Activated naive CD4-positive, alpha-beta T cell treated with anti-CD3 and anti-CD28 coated beads, Interleukin-2, amount 50 U/mL, for 72 hours (primary cell): ENCODE measurements around the gene CCDC85C. TPM values are rescaled to one million over a fixed set of nuclear protein-coding genes. Genes with fewer than 3 reads are reported as not detected.

Experiments used
- ATAC-seq, 2 donors: fragments of 150-1000 bp; cut with Tn5 transposase; 2 replicates each; pipeline ENCODE4 v1.10.0; 2021; ENCODE audit warnings: mild to moderate bottlenecking in 2 of 2, moderate library complexity in 2 of 2
- DNase-seq, 2 donors: peaks; one replicate each; pipeline ENCODE4 v3.0.0; 2021 to 2022; ENCODE audit warnings: low spot score in 2 of 2
- H3K27ac Mint-ChIP-seq, 2 donors: one replicate each; pipeline ENCODE4 v1.8.0; 2022; ENCODE audit warnings: mild to moderate bottlenecking in 2 of 2, mixed read lengths in 2 of 2
- H3K36me3 Mint-ChIP-seq, 2 donors: one replicate each; pipeline ENCODE4 v1.8.0; 2022; ENCODE audit warnings: mixed read lengths in 2 of 2
- H3K9me3 Mint-ChIP-seq, 2 donors: one replicate each; pipeline ENCODE4 v1.8.0; 2022; ENCODE audit warnings: mixed read lengths in 2 of 2
- total RNA-seq, 2 donors: library from RNA; stranded (reverse); gene quantifications; one replicate each; pipeline ENCODE4 v1.2.3, GENCODE V29; 2022

Gene CCDC85C
- total RNA-seq, 2 donors from 2014 or later: 5.1 to 8.4 TPM

DNA sequence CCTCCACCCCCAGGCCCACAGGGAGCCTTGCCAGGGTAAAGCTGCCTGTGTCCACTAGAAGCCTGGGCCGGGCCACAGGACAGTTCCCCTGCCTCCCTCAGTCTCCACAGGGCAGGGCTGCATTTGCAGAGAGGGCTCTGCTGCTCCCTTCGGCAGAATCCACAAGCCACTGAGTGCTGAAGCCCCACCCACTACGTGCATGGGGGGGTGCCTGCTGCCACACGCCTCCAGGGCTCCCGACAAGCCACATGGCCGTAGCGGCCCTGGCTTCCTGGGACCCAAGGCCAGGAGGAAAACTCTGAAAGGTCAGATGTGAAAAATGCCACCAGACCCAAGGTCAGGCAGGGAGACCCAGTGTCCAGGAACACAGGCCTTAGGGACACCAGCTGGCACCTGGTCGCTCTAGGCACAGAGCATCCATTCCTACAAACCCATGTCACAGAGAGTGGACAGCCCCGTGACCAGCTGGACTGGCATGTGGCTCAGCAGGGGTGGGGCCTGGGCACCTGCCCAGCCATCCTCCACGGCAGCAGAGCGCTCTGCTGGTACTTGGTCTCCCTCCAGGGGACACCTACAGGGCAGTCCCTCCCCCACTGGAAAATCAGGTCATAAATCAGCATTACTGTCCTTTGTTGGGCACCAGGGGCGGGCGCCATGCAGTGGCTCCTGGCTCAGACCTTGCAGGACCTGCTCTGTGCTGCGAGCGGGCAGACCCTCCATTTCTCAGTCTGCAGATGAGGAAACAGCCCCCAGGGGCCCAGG is 42.9 kb downstream of the CCDC85C start:
- Mint-ChIP-seq H3K9me3 (no peaks in the 10 kb centered on the region), H3K36me3 (no peaks in the 10 kb centered on the region), H3K27ac (no peak overlapping the region)
- no peak for DNase-seq
- no peak for ATAC-seq

DNA sequence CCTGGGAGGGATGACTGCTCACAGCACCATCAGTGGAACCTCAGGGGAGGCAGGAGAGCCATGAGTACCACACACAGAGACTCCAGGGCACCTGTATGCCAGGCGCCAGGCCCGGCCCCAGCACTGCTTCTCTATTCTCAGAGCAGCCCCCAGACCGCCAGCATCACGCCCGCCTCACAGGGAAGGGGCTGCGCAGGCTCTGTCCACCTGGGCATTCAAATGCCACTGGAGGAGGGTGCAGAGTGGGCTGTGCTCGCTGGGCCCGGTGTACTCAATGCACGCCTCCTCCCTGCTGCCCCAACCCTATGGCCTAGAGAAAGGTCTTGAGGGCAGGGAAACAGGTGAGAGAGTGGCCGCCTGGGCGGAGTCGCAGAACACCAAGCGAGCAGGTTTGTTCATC is 43.6 kb downstream of the CCDC85C start:
- ATAC-seq: no peak
- DNase-seq: no peak
- H3K27ac Mint-ChIP-seq: no peak overlapping the region
- H3K9me3 Mint-ChIP-seq: no peaks in the 10 kb centered on the region
- no peaks in the 10 kb centered on the region for H3K36me3 Mint-ChIP-seq

DNA sequence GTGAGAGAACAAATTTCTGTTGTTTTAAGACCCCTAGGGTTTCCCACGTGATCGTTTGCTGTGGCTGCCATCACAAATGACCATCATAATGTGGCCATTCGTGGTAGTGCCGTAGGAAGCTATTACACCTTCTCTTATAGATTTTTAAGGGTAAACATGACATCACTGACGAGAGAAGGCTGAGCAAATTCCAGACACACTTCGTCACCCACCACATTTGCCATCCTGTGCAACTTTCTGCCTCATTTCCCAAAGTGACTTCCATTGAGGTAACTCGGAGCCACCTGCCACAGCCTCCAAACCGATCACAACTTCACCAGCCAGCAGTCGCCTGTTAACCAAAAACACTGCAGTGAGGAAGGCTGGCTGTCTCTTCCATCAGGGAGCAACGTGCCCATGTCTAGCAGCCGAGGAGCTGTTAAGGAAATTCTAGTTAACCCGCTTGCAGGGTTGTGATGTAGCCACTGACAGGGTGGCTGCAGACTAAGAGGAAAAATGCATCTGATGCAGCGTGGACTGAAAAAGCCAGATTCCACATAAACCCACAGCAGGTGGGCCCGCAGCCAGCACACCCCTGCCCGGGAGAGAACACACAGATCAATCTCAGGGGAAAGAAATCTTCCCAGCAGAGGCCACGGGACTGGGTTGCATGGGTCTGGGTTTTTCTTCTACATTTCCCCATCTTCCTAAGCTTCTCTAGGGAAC is 44.6 kb downstream of the CCDC85C start:
- no peaks in the 10 kb centered on the region for H3K9me3 Mint-ChIP-seq
- peak overlapping the region in 1 of 2 donors; percentile 19 for H3K27ac Mint-ChIP-seq
- no peaks in the 10 kb centered on the region for H3K36me3 Mint-ChIP-seq
- ATAC-seq: no peak
- no peak for DNase-seq

DNA sequence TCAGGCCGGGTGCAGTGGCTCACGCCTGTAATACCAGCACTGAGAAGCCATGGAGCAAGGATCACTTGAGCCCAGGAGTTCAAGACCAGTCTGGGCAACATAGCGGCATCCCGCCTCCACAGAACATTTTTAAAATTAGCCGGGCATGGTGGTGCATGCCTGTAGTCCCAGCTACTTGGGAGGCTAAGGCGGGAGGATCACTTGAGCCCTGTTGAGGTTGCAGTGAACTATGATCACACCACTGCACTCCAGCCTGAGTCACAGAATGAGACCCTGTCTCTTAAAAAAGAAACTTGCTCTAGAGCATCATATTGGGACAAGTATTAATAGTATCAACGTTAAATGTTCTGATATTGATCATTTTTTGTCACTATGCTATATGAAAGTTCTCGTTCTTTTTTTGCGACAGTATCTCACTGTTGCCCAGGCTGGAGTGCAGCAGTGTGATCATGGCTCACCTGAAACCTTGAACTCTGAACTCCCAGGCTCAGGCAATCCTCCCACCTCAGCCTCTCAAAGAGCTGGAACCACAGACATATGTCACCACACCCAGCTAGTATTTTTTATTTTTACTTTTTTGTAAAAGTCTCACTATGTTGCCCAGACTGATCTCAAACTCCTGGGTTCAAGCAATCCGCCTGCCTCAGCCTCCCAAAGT is 47.7 kb downstream of the CCDC85C start:
- Mint-ChIP-seq H3K36me3 (no peaks in the 10 kb centered on the region), H3K9me3 (no peaks in the 10 kb centered on the region), H3K27ac (no peak overlapping the region)
- DNase-seq (no peak), ATAC-seq (no peak)

DNA sequence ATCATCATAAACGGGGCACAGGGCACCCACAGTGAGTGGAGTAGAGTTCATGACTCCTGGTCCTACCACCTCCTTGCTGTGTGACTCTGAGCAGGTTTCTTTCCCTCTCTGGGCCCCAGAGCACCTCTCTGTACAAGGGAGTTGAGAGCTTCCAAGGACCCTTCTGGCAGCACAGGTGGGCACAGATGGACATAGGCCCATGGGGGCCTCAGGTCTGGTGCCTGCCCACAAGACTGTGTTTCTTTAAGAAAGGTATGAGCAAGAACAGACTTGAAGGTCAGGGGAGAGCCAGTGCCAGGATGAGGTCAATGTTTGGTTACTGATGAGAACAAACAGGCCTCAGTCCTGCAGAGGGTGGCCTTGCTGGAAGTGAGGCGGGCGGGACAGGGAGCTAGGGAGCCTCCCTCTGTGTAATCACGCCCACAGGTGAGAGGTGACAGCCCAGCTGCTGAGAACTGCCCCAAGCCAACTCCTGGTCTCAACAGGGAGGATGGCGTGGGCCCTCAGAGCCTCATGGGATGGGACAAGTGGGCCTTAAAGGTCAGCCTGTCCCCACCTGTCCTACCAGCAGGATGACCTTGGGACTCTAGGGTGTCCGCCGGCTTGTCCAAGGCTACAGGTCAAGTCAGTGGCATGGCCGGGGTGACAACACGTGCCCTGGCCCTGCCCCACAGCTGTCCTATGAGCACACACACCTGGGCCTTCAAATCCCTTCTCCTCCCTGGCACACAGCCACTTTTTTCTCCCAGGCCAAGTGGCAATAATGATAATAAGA is 49.1 kb downstream of the CCDC85C start:
- H3K27ac Mint-ChIP-seq: no peak overlapping the region

DNA sequence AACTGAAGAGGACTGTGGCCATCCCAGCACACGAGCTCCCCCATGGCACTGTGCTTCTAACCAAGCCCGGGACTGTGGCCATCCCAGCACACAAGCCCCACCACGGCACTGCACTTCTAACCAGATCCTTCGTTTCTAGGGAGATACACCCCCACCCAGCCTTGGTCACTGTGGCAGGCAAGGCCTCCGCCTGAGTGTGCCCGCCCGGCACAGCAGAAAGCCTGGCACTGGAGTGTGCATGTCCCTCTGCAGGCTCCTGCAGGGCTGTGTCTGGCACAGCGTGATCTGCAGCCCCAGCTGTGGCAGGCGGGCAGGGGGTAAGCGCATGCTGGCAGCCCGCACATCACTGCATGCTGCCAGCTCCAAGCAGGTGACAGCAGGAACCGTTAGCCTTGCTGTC is 49.8 kb downstream of the CCDC85C start:
- Mint-ChIP-seq H3K9me3 (no peaks in the 10 kb centered on the region), H3K27ac (no peak overlapping the region), H3K36me3 (no peaks in the 10 kb centered on the region)
- DNase-seq (no peak), ATAC-seq (no peak)

More for the DNA sequence above, 49.1 kb downstream of the CCDC85C start:
- no peaks in the 10 kb centered on the region for H3K36me3 Mint-ChIP-seq
- DNase-seq (no peak), ATAC-seq (no peak)
- no peaks in the 10 kb centered on the region for H3K9me3 Mint-ChIP-seq

DNA sequence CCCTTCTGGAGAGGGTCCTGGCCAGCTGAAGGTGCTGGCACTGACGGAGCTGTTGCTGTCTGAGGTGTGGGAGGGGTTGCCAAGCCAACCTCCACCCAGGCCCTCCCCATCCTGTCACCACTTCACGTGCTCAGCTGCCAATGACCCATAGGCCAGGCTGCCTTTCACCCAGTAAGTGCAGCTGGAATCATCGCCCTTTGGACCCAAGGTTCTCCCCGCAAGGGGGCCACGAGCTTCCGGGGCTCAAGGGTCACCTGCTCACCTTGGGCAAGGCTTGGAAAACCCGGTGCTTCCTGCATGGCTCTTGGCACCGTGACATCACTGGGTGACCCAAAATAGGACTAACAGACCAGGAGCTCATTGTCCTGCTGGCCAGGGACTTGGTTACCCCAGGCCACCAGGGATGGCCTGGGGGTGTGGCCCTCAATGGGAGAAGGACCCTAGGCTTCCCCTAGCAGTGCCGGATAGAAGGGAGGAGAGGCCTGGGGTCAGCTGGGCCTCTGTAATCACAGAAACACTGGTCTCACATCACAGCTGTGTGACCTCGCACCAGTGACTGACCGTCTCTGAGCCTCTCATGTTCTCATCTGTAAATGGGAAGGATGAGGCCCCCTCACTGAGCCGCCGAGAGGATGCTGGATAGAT is 51.3 kb downstream of the CCDC85C start:
- ATAC-seq: no peak
- Mint-ChIP-seq H3K27ac (no peak overlapping the region), H3K36me3 (no peaks in the 10 kb centered on the region), H3K9me3 (no peaks in the 10 kb centered on the region)
- no peak for DNase-seq

DNA sequence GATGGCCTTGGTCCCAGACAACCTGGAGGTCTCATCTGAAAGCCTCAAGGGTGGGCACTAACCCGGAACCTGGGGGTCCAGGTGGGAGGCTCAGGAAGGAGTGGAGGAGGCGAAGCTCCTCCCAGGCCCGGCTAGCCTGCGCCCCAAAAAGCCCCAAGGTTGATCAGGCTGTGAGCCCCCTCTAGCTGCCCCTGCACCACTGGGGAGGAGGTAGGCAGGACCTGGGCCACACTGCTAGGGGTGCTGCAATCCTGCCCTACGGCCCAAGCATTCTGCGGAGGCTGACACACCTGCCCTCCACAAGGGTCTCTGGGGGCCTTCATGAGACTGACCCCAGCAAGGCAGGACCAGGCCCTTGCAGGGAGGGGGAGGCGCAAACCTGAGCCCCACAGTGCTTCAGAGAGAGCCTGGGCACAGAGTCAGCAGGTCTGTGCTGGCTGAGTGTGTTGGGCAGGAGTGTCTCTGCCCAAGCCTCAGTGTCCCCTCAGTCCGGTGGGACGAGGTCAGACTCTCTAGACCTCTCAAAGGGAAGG is 51.9 kb downstream of the CCDC85C start:
- no peaks in the 10 kb centered on the region for H3K36me3 Mint-ChIP-seq
- ATAC-seq: no peak
- no peaks in the 10 kb centered on the region for H3K9me3 Mint-ChIP-seq
- DNase-seq: no peak
- H3K27ac Mint-ChIP-seq: no peak overlapping the region

DNA sequence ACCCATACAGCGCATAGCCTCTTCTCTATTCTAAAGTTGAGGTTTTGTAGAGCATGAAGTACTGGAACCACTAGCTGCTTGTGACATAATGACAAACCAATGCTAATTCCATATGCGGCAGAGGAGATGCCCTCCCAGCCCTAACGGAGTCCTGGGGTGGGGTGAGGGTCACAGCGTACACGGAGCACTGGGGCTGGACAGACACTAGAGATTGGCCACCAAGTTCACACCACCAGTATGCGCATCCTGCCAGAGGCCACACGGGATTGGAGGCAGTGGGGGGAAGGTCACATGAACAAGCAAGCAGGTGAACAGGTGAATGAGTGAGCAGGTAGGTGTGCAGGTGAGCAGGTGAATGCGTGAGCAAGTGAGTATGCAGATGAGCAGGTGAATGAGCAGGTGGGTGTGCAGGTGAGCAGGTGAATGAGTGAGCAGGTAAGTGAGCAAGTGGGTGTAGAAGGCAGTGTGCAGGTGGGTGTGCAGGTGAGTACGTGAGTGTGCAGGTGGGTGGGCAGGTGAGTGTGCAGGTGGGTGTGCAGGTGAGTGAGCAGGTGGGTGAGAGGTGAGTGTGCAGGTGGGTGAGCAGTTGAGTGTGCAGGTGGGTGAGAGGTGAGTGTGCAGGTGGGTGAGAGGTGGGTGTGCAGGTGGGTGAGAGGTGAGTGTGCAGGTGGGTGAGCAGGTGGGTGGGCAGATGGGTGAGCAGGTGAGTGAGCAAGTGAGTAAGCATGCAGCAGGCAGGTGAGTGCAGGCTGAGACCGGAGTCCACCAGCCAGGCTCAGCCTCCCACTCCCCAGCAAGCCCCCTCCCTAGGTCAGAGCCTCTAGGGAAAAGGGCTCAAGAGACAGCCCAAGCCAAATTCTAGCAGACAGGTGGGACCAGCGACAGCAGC is 52.7 kb downstream of the CCDC85C start:
- no peak for ATAC-seq

DNA sequence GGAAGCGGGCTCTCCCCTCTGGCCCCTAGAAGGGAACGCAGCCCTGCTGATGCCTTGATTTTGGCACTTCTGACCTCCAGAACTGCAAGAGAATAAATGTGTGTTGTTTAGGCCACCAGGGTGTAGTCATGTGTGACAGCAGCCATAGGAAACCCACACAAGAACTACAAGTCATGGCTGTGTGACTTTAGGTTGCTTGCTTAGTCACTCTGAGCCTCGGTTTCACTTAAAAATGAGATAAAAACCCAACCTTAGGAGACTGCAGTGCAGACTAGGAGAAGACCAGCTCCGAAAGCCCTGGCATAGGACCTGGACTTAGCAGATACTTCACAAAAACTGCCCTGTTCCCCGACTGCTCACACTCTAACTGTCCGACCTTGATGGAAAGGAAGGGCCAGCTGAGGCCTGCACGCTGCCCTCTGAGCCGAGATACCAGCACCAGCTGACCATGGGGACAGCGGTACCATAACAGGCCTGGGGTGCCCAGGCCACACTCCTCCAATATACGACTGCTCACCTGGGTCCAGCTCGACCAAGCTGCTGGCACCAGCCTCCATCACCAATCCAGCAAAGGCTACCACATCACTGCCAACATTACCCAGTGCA is 53.5 kb downstream of the CCDC85C start:
- H3K27ac Mint-ChIP-seq: no peak overlapping the region
- H3K9me3 Mint-ChIP-seq: no peaks in the 10 kb centered on the region
- no peaks in the 10 kb centered on the region for H3K36me3 Mint-ChIP-seq
- DNase-seq (no peak), ATAC-seq (no peak)

More for the DNA sequence above, 52.7 kb downstream of the CCDC85C start:
- Mint-ChIP-seq H3K9me3 (no peaks in the 10 kb centered on the region), H3K36me3 (no peaks in the 10 kb centered on the region), H3K27ac (no peak overlapping the region)
- DNase-seq: no peak

DNA sequence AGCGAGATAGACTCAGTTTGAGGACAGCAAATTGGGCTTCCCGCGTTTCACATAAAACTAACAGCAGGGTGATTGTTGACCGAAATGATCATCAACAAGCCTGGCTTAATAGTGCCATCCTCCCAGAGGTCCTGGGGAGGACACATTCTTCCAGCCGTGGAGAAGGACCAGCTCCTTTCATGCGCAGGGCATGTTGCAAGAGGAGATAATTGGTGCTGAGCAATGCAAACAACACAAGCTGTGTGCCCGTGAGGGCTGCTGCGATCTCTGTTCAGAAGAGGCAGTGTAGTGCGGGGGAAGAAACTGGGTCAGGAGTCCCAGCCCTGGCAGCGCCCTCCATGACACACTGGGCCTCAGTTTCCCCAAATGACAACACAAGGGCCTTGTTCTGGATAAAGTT is 54.3 kb downstream of the CCDC85C start:
- Mint-ChIP-seq H3K36me3 (no peaks in the 10 kb centered on the region), H3K27ac (no peak overlapping the region), H3K9me3 (no peaks in the 10 kb centered on the region)
- ATAC-seq (no peak), DNase-seq (no peak)

DNA sequence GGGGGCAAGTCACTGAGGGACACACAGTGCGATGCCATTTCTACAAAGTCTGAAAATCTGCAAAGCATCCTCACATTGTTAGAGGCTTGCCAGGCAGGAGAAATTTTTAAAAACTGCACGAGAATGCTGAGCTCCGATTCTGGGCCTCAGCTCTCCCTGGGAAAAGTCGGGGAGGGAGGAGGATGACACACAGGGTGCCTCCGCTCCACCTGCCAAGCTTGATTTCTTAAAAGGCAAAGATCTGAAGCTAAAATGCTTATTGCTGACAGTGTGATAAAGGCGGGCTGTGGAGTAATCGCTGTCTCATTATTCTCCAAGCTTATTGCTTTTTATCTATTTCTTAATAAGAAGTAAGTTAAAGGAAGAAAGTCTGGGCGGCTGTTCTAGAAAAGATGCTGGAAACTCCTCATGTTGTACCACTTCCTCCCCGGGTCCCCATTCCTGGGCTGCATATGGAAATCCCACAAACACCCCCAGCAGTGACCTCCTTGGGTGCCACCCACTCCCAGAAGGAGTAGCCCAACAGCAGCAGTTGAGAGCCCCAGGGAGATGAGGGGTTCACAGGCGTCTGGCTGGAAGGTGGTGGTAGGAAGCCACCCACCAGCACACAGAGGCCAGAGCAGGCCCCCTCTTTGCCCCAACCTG is 55.0 kb downstream of the CCDC85C start:
- Mint-ChIP-seq H3K9me3 (no peaks in the 10 kb centered on the region), H3K36me3 (no peaks in the 10 kb centered on the region), H3K27ac (no peak overlapping the region)
- ATAC-seq (no peak), DNase-seq (no peak)

DNA sequence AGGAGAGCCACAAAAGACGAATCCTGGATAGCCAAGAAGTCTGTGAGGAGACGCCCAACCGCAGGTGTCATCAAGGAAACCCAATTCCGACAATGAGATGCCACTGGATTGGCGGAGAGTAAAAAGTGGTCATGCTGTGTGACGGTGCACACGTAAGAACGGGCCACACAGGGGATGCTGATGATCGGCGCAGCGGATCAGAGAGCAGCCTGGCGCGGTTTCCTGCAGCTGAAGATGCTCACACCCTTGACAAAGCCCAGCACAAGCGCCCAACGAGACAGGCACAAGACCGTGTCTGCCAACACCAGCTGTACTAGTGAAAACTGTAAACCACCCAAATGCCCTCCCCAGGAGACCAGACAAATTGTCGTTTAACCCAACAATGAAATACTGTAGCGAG is 55.8 kb downstream of the CCDC85C start:
- no peaks in the 10 kb centered on the region for H3K36me3 Mint-ChIP-seq
- ATAC-seq: no peak
- DNase-seq: no peak
- H3K9me3 Mint-ChIP-seq: no peaks in the 10 kb centered on the region
- no peak overlapping the region for H3K27ac Mint-ChIP-seq

DNA sequence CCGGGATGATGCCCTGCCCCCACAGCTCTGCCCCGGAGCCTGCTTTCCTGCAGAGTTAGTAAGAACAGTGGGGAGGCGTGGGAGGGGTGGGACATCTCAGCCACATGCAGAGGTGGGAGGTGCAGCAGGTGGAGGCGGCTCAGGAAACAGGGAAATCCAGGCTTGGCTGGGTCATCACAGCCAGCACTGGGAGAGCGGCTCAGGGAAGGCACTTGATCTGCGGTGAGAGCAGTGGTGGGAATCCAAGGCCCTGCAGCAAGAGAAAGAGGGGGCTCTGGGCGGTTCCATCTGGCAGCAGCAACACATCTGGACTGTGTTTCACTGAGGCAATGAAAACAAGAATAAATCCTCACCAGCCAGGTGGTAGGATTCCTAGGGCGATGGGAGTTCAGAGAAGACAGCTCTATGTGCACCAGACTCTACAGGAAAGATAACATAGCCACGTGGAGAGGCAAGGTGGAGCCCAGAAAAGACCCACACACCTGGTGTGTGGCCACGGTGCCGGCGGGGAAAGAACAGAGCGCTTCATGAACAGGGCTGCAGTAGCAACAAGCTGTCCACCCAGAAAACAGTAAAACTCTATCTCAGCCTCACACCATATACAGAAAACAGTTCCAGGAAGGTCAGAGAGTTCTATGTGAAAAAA is 57.6 kb downstream of the CCDC85C start:
- Mint-ChIP-seq H3K36me3 (no peaks in the 10 kb centered on the region), H3K9me3 (no peaks in the 10 kb centered on the region), H3K27ac (no peak overlapping the region)
- ATAC-seq: no peak
- DNase-seq: no peak
